ENCODE measurements around the gene ABCA1. TPM values are rescaled to one million over a fixed set of nuclear protein-coding genes. Genes with fewer than 3 reads are reported as not detected.

Gene ABCA1
- total and polyA plus RNA-seq, 2 of the 4 experiments (the other 2 are of a cell fraction) = 5.8 to 52.2 TPM

DNA sequence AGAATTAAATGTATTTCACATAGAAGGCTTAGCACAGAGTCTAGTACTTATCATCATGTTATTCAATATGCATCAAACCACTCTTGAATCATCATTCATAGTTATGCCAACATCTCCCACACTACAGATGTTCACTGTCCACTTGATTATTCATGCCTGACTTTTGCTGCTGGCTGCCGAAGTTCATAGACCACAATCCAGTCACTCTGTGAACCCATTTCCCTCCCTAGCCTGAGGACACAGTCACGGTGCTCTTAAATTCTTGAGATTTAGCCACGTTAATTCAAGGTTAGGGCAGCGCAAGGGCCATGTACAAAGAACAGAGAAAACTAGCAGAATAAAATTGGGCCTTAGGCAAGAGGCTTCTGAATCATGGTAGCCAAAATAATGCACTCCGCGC is 32.4 kb downstream of the ABCA1 start:
- Histone ChIP-seq H3K4me2 (ENCODE audit: low read depth, low read length) (no peak overlapping the region), H2AFZ (replicated peaks; ENCODE audit: low read length, poor library complexity) (no peak overlapping the region), H2BK15ac (ENCODE audit: low read depth, low read length) (no peak overlapping the region), H3K27ac (ENCODE audit: insufficient read depth, low read length) (no peak overlapping the region), H3K9me3 (ENCODE audit: control insufficient read depth, insufficient read depth, low read length) (no peaks in the 10 kb centered on the region), H3K36me3 (ENCODE audit: control insufficient read depth, insufficient read depth, low read length) (peaks cover 21% of the 10 kb centered on the region), H3K9ac (ENCODE audit: low read depth, low read length) (no peak overlapping the region), H3K4me1 (ENCODE audit: control insufficient read depth, insufficient read depth, low read length) (peaks cover 4% of the 10 kb centered on the region; the same call in 1 of the 2 replicates), H3K23ac (ENCODE audit: low read depth, low read length) (no peak overlapping the region), H2AK9ac (replicated peaks; ENCODE audit: low read depth, low read length, poor library complexity) (no peak overlapping the region), H2AK5ac (ENCODE audit: low read depth, low read length) (no peak overlapping the region), H2BK20ac (ENCODE audit: low read depth, low read length) (no peak overlapping the region), H3K4me3 (ENCODE audit: insufficient read depth, low read depth, low read length) (no peak overlapping the region), H2BK120ac (ENCODE audit: low read depth, low read length) (no peak overlapping the region), H3K18ac (ENCODE audit: low read depth, low read length) (no peak overlapping the region), H3K27me3 (ENCODE audit: control insufficient read depth, insufficient read depth, low read length) (no peaks in the 10 kb centered on the region), H4K91ac (ENCODE audit: insufficient read depth, low read depth, low read length) (no peak overlapping the region), H3K79me1 (ENCODE audit: low read depth in 1 of 2, low read length in 2 of 2) (peaks cover 20 to 56% of the 10 kb centered on the region in 2 experiments; a peak in 3 of 4 replicates), H3K4ac (ENCODE audit: low read depth, low read length) (no peak overlapping the region), H3K14ac (replicated peaks; ENCODE audit: low read depth, low read length) (no peak overlapping the region), H3K9me1 (ENCODE audit: insufficient read depth, low read length) (peaks cover 11% of the 10 kb centered on the region; the same call in 1 of the 2 replicates), H3K56ac (ENCODE audit: extremely low read depth, insufficient read depth, low read length) (no peak overlapping the region), H4K5ac (ENCODE audit: low read depth, low read length) (no peak overlapping the region), H2BK5ac (ENCODE audit: low read depth, low read length, poor library complexity, severe bottlenecking) (no peak overlapping the region), H4K20me1 (ENCODE audit: insufficient read depth, low read length) (peaks cover 59% of the 10 kb centered on the region), H4K8ac (ENCODE audit: low read depth in 2 of 2, low read length in 2 of 2) (no peak overlapping the region)
- intact Hi-C loops (cut with micrococcal nuclease) = no loop called here
- TF ChIP-seq SMC3 (IDR thresholded peaks at IDR 0.05; ENCODE audit: low read depth, low read length) (no peak), RFX5 (IDR thresholded peaks at IDR 0.05; ENCODE audit: low read depth, low read length) (no peak), CTCF (conservative IDR thresholded peaks at IDR 0.05; ENCODE audit: low read depth, low read length) (no peak), RAD21 (IDR thresholded peaks at IDR 0.05; ENCODE audit: low read length) (no peak), BHLHE40 (IDR thresholded peaks at IDR 0.05; ENCODE audit: low read depth, low read length) (0 out of 2 replicates have a peak, but pooled peaks have one; percentile 9), RCOR1 (IDR thresholded peaks at IDR 0.05; ENCODE audit: insufficient replicate concordance, low read length) (peak; percentile 64), POLR2A (IDR thresholded peaks at IDR 0.05; ENCODE audit: low read depth, low read length) (no peak)
- TF ChIP-seq, protein P1, sequence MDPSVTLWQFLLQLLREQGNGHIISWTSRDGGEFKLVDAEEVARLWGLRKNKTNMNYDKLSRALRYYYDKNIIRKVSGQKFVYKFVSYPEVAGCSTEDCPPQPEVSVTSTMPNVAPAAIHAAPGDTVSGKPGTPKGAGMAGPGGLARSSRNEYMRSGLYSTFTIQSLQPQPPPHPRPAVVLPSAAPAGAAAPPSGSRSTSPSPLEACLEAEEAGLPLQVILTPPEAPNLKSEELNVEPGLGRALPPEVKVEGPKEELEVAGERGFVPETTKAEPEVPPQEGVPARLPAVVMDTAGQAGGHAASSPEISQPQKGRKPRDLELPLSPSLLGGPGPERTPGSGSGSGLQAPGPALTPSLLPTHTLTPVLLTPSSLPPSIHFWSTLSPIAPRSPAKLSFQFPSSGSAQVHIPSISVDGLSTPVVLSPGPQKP (IDR thresholded peaks at IDR 0.05; ENCODE audit: borderline replicate concordance, low read depth, low read length) = no peak
- BruUV-seq (replicated peaks) = no TSS peak
- dilution Hi-C loops (cut with HindIII; ENCODE audit: low sequenced_read_pairs, unreplicated experiment) = no loop called here
- 71% methylated on average over 4 of the region's 6 CpGs; no CpG with 5 or more reads in 1 of the 2 experiments for WGBS, 2 experiments (ENCODE audit: extremely low coverage in 2 of 2, insufficient read length in 1 of 2)
- CTCF ChIA-PET = interaction anchor here (1.4 kb wide), 1 partner anchor 11 kb away, joined by 4 read pairs; no protein-coding TSS in a partner anchor
- peak; percentile 90 for DNase-seq
- peak; percentile 67 for ATAC-seq (ENCODE audit: low read depth)
- POLR2A ChIA-PET (ENCODE audit: unreplicated experiment) = no interaction called here
- in situ Hi-C loops (cut with MboI; ENCODE audit: low sequenced_read_pairs) = no loop called here
